ENCODE data around the gene USP44. TPM values are rescaled to one million over a fixed set of nuclear protein-coding genes. Genes with fewer than 3 reads are reported as not detected.

USP44 gene
- total and polyA plus RNA-seq, 11 donors, result 0.09 to 1.2 (median 0.33) TPM; not detected in 3

- H3K36me3 ChIP-seq, result no peaks in the 10 kb centered on the region
- H3K27ac ChIP-seq, result no peak overlapping the region
- intact Hi-C loops (cut with DNase I), result loop anchor here in 2 of 10 donors (5.0 to 10.0 kb wide), 4 partner anchors 53 to 255 kb away; partner anchors contain the start of genes FGD6 (in 2 of the 2) and VEZT (in 2 of the 2)
- H3K27me3 ChIP-seq, result no peaks in the 10 kb centered on the region
- TF ChIP-seq CTCF (IDR thresholded peaks at IDR 0.05), result no peak
- no peak for TF ChIP-seq POLR2A (IDR thresholded peaks at IDR 0.05)
- ATAC-seq (no peak), DNase-seq (no peak)
- peaks cover 0 to 12% (median 7%) of the 10 kb centered on the region in 12 donors for H3K4me1 ChIP-seq
- H3K9me3 ChIP-seq, result no peaks in the 10 kb centered on the region
- no peak overlapping the region for H3K4me3 ChIP-seq
- 92 to 94% (median 93%) methylated on average over 1 of the region's 1 CpG for WGBS, 4 donors
Observed at GRCh38 chr12:95470300-95470699, 81.0 kb downstream of the USP44 start.

Other genes with a start within 250 kb of the USP44 start
- gene METAP2, start 77.3 kb downstream of the USP44 start, total RNA-seq, result 10 to 100 TPM; 50.9 to 69.8 (median 55.5) TPM
- 10 to 100 TPM; 61.0 to 66.2 TPM for gene METAP2, start 77.3 kb downstream of the USP44 start, polyA plus RNA-seq
- gene NTN4, start 239.3 kb upstream of the USP44 start, total RNA-seq, result 100 to 1,000 TPM in 1 of 9 donors, 10 to 100 TPM in 8; 58.4 to 116 (median 71.5) TPM
- gene NTN4, start 239.3 kb upstream of the USP44 start, polyA plus RNA-seq, result 10 to 100 TPM; 23.9 to 27.8 TPM

Data from heart left ventricle (tissue), 16 donors.